ENCODE results near the gene IL1RL2. TPM values are rescaled to one million over a fixed set of nuclear protein-coding genes. Genes with fewer than 3 reads are reported as not detected.

The IL1RL2 gene
- total and polyA plus RNA-seq, 2 of the 4 experiments (the other 2 are of a cell fraction), result 0.09 to 0.36 TPM

- no peak overlapping the region for H3K23ac ChIP-seq (ENCODE audit: low read depth, low read length)
- no peak overlapping the region for H3K9ac ChIP-seq (ENCODE audit: low read depth, low read length)
- DNase-seq (no peak), ATAC-seq (ENCODE audit: low read depth) (no peak)
- H3K4me1 ChIP-seq (ENCODE audit: control insufficient read depth, insufficient read depth, low read length), result peaks cover 6% of the 10 kb centered on the region
- intact Hi-C loops (cut with micrococcal nuclease), result no loop called here
- no peak overlapping the region; the same call in 2 of the 3 replicates for H2BK15ac ChIP-seq (ENCODE audit: low read depth, low read length)
- H2BK5ac ChIP-seq (ENCODE audit: low read depth, low read length, poor library complexity, severe bottlenecking), result no peak overlapping the region
- WGBS, 2 experiments (ENCODE audit: extremely low coverage in 2 of 2, insufficient read length in 1 of 2), result no CpG with 5 or more reads among the region's 2 CpGs
- H3K79me1 ChIP-seq (ENCODE audit: low read depth in 1 of 2, low read length in 2 of 2), result peaks cover 46 to 62% of the 10 kb centered on the region in 2 experiments
- no peak overlapping the region for H2AK9ac ChIP-seq (replicated peaks; ENCODE audit: low read depth, low read length, poor library complexity)
- H2BK120ac ChIP-seq (ENCODE audit: low read depth, low read length), result no peak overlapping the region
- CTCF ChIA-PET, result no interaction called here
- no peak overlapping the region for H3K18ac ChIP-seq (ENCODE audit: low read depth, low read length)
- no peak for TF ChIP-seq BHLHE40 (IDR thresholded peaks at IDR 0.05; ENCODE audit: low read depth, low read length)
- no peak for TF ChIP-seq MAFK (IDR thresholded peaks at IDR 0.05; ENCODE audit: low read depth, low read length)
- no peak for TF ChIP-seq MAZ (IDR thresholded peaks at IDR 0.05; ENCODE audit: borderline replicate concordance, low read depth, low read length)
- TF ChIP-seq CHD1 (IDR thresholded peaks at IDR 0.05; ENCODE audit: low read depth, low read length), result no peak
- no peak for TF ChIP-seq NFE2L2 (IDR thresholded peaks at IDR 0.05; ENCODE audit: low read depth, low read length)
- no peak for TF ChIP-seq RCOR1 (IDR thresholded peaks at IDR 0.05; ENCODE audit: insufficient replicate concordance, low read length)
- TF ChIP-seq CTCF (conservative IDR thresholded peaks at IDR 0.05; ENCODE audit: low read depth, low read length), result no peak
- no peak for TF ChIP-seq USF2 (IDR thresholded peaks at IDR 0.05; ENCODE audit: low read depth, low read length)
- TF ChIP-seq CEBPB (IDR thresholded peaks at IDR 0.05; ENCODE audit: low read depth, low read length), result no peak
- no peak for TF ChIP-seq MXI1 (IDR thresholded peaks at IDR 0.05; ENCODE audit: borderline replicate concordance, low read depth, low read length)
- no peak for TF ChIP-seq FOS (IDR thresholded peaks at IDR 0.05; ENCODE audit: low read depth, low read length)
- no peak for TF ChIP-seq RAD21 (IDR thresholded peaks at IDR 0.05; ENCODE audit: low read length)
- TF ChIP-seq SMC3 (IDR thresholded peaks at IDR 0.05; ENCODE audit: low read depth, low read length), result no peak
- H4K8ac ChIP-seq (ENCODE audit: low read depth in 2 of 2, low read length in 2 of 2), result no peak overlapping the region
- no peak overlapping the region for H4K91ac ChIP-seq (ENCODE audit: insufficient read depth, low read depth, low read length)
- POLR2A ChIA-PET (ENCODE audit: unreplicated experiment), result no interaction called here
- no peak overlapping the region for H2BK20ac ChIP-seq (ENCODE audit: low read depth, low read length)
- H4K5ac ChIP-seq (ENCODE audit: low read depth, low read length), result no peak overlapping the region
- H2AFZ ChIP-seq (replicated peaks; ENCODE audit: low read length, poor library complexity), result no peak overlapping the region
- H3K9me1 ChIP-seq (ENCODE audit: insufficient read depth, low read length), result no peaks in the 10 kb centered on the region
- H3K36me3 ChIP-seq (ENCODE audit: control insufficient read depth, insufficient read depth, low read length), result peaks cover 61% of the 10 kb centered on the region
- H3K27me3 ChIP-seq (ENCODE audit: control insufficient read depth, insufficient read depth, low read length), result no peaks in the 10 kb centered on the region
- no peak overlapping the region for H3K4ac ChIP-seq (ENCODE audit: low read depth, low read length)
- dilution Hi-C loops (cut with HindIII; ENCODE audit: low sequenced_read_pairs, unreplicated experiment), result no loop called here
- no peak overlapping the region for H3K14ac ChIP-seq (replicated peaks; ENCODE audit: low read depth, low read length)
- BruUV-seq (replicated peaks), result no TSS peak
- in situ Hi-C loops (cut with MboI; ENCODE audit: low sequenced_read_pairs), result loop anchor here (10.0 kb wide), 1 partner anchor 124 kb away; no protein-coding TSS in a partner anchor
- H4K20me1 ChIP-seq (ENCODE audit: insufficient read depth, low read length), result peaks cover 7% of the 10 kb centered on the region
- no peak overlapping the region for H3K4me2 ChIP-seq (ENCODE audit: low read depth, low read length)
- H3K27ac ChIP-seq (ENCODE audit: insufficient read depth, low read length), result no peak overlapping the region
- H3K4me3 ChIP-seq (ENCODE audit: insufficient read depth, low read depth, low read length), result no peak overlapping the region
- peaks cover 34% of the 10 kb centered on the region for H3K9me3 ChIP-seq (ENCODE audit: control insufficient read depth, insufficient read depth, low read length)
- no peak overlapping the region for H3K56ac ChIP-seq (ENCODE audit: extremely low read depth, insufficient read depth, low read length)
- H2AK5ac ChIP-seq (ENCODE audit: low read depth, low read length), result no peak overlapping the region
These were observed 37.6 kb upstream of the IL1RL2 start for GRCh38 chr2:102149243-102149642.

All from IMR-90 (cell line).